ENCODE results near the gene TSGA10.

GRCh38 chr2:99031481-99031880, 123.3 kb downstream of the TSGA10 start:
- no peak for TF ChIP-seq CTCF (IDR thresholded peaks at IDR 0.05)
- no peak for TF ChIP-seq POLR2A (IDR thresholded peaks at IDR 0.05)

Data from body of pancreas (tissue), 4 donors.